Endothelial cell (in vitro differentiated cells): ENCODE measurements around the gene ATP13A2. TPM values are rescaled to one million over a fixed set of nuclear protein-coding genes. Genes with fewer than 3 reads are reported as not detected.

Experiments
- DNase-seq: peaks from one replicate; pipeline ENCODE4 v3.0.0; 2021; ENCODE audit warnings: low spot score
- H3K27ac Mint-ChIP-seq: one replicate; pipeline ENCODE4 v1.8.0; 2021; ENCODE audit warnings: mixed read lengths, inconsistent platforms; ENCODE audit not compliant: unreplicated experiment
- H3K27me3 Mint-ChIP-seq: one replicate; pipeline ENCODE4 v1.8.0; 2021; ENCODE audit warnings: mild to moderate bottlenecking, moderate library complexity, mixed read lengths, inconsistent platforms; ENCODE audit not compliant: unreplicated experiment
- H3K36me3 Mint-ChIP-seq: one replicate; pipeline ENCODE4 v1.8.0; 2021; ENCODE audit warnings: mild to moderate bottlenecking, low read depth, mixed read lengths, inconsistent platforms; ENCODE audit not compliant: unreplicated experiment
- H3K4me1 Mint-ChIP-seq: one replicate; pipeline ENCODE4 v1.8.0; 2021; ENCODE audit warnings: mild to moderate bottlenecking, mixed read lengths, inconsistent platforms; ENCODE audit not compliant: unreplicated experiment
- H3K4me3 Mint-ChIP-seq: one replicate; pipeline ENCODE4 v1.8.0; 2021; ENCODE audit warnings: mild to moderate bottlenecking, mixed read lengths, inconsistent platforms; ENCODE audit not compliant: unreplicated experiment
- H3K9me3 Mint-ChIP-seq: one replicate; pipeline ENCODE4 v1.8.0; 2021; ENCODE audit warnings: mixed read lengths, inconsistent platforms; ENCODE audit not compliant: unreplicated experiment
- total RNA-seq: library from RNA; stranded (reverse); fragmentation: NEBNext Ultra II Directional; extraction: Animal tissue kit (Norgen Biotek cat#: 25700); gene quantifications from one replicate; pipeline ENCODE4 v1.2.1, GENCODE V29; 2021; ENCODE audit not compliant: unreplicated experiment
- TF ChIP-seq, protein P1 (sequence below): fragments of 200-600 bp; sonication (generic); IDR thresholded peaks from one replicate; pipeline ENCODE4 v1.5.0; 2021; ENCODE audit warnings: antibody characterized with exemption; ENCODE audit not compliant: unreplicated experiment

Gene ATP13A2
- total RNA-seq, 1 donor from 2014 or later, result 55.6 TPM

DNA sequence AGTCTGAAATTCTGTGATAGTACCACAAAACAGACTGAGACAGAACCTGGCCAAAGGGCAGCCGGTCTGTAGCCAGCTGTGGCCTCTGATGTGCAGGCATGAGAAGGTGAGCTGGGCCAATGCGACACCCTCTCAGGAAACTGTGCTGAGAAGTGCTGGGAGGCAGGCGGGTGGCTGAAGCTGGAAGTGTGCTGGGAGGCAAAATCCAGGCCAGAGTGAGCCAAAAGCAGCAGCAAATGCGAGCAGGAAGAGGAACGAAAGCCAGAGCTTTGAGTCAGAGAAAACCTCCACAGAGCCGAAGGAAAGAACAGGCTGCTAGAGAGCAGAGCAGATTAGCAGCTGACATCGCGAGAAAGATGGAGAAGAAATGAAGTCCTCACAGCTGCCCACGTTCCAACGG, 10.2 kb upstream of the ATP13A2 start:
- TF ChIP-seq, protein P1, sequence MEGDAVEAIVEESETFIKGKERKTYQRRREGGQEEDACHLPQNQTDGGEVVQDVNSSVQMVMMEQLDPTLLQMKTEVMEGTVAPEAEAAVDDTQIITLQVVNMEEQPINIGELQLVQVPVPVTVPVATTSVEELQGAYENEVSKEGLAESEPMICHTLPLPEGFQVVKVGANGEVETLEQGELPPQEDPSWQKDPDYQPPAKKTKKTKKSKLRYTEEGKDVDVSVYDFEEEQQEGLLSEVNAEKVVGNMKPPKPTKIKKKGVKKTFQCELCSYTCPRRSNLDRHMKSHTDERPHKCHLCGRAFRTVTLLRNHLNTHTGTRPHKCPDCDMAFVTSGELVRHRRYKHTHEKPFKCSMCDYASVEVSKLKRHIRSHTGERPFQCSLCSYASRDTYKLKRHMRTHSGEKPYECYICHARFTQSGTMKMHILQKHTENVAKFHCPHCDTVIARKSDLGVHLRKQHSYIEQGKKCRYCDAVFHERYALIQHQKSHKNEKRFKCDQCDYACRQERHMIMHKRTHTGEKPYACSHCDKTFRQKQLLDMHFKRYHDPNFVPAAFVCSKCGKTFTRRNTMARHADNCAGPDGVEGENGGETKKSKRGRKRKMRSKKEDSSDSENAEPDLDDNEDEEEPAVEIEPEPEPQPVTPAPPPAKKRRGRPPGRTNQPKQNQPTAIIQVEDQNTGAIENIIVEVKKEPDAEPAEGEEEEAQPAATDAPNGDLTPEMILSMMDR, result no peak
- Mint-ChIP-seq H3K27me3 (peaks cover 5% of the 10 kb centered on the region), H3K9me3 (no peaks in the 10 kb centered on the region), H3K4me1 (no peaks in the 10 kb centered on the region), H3K36me3 (peaks cover 43% of the 10 kb centered on the region), H3K27ac (no peak overlapping the region), H3K4me3 (no peak overlapping the region)
- DNase-seq, result no peak

DNA sequence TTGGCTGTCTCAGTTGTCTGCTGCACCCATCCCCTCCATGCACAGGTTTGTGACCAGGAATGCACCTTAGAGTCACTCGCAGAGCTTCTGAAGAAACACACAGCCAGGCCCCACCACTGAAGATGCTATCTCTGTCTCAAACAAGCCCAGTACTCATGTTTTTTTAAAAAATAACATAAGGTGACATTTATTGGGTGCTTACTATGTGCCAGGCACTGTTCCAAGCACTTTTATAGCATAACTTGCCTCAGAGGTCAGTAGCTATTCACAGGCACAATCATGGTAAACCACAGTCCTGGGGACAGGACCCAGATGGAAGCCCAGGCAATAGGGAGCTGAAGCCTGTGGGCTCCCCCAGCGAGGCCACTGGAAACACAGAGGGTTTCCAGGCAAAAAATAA, 8.8 kb upstream of the ATP13A2 start:
- Mint-ChIP-seq H3K9me3 (no peaks in the 10 kb centered on the region), H3K27me3 (peaks cover 5% of the 10 kb centered on the region), H3K36me3 (peaks cover 42% of the 10 kb centered on the region), H3K27ac (no peak overlapping the region), H3K4me3 (no peak overlapping the region), H3K4me1 (no peaks in the 10 kb centered on the region)
- DNase-seq, result no peak
- TF ChIP-seq, protein P1, result no peak

DNA sequence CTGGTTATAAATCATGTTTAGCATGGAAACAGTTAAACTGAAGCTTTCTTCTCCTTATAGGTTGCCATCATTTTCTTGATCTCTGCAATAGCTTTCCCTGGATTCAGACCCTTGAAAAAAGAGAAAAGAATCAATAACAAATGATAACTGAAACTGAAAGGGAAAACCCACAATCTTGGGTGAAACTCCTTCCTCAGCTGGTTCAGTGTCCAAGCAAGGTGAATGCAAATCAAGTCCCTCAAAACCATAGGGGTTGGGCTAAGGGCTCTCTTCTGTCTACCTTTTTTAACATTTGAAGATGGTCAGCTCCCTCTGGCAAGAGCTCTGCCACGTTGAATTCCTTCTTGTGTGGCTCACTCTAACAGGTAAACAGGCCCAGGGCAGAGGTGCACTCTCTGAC, 7.1 kb upstream of the ATP13A2 start:
- Mint-ChIP-seq H3K4me3 (peak overlapping the region; percentile 47), H3K36me3 (peaks cover 37% of the 10 kb centered on the region), H3K4me1 (no peaks in the 10 kb centered on the region), H3K27me3 (peaks cover 5% of the 10 kb centered on the region), H3K9me3 (no peaks in the 10 kb centered on the region), H3K27ac (no peak overlapping the region)
- TF ChIP-seq, protein P1, result no peak
- DNase-seq, result no peak

DNA sequence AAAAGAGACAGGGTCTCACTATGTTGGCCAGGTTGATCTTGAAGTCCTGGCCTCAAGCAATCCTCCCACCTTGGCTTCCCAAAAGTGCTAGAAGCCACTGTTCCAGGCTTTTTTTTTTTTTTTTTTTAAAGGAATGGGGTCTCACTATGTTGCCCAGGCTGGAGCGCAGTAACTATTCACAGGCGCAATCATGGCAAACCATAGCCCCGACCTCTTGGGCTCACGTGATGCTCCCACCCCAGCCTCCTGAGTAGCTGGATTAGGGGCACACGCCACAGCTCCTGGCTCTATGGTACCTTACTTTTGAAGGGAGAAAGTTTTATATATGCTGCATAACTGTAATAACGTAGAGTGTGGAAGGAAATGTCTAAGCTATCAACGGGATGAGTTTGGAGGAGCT, 5.7 kb upstream of the ATP13A2 start:
- Mint-ChIP-seq H3K36me3 (peaks cover 31% of the 10 kb centered on the region), H3K4me3 (no peak overlapping the region), H3K9me3 (no peaks in the 10 kb centered on the region), H3K27me3 (peaks cover 10% of the 10 kb centered on the region), H3K4me1 (no peaks in the 10 kb centered on the region), H3K27ac (no peak overlapping the region)
- TF ChIP-seq, protein P1, result no peak
- DNase-seq, result no peak

DNA sequence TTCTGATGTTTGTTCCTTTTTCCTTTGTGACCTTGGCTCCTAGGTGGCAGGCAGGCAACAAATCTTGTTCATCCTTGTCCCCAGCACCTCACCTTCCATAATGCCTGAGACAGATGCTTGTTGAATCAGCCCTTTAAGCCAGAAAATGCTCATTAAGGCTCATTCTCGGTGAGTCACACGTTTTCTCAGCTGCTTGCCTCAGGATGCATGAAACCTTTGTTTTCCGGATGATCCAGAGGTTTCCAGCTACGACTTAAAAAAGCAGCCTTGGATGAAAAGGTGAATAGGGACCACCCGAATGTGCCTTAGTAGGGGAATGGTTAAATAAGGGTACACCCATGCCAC, 4.6 kb upstream of the ATP13A2 start:
- H3K27me3 Mint-ChIP-seq, result peaks cover 10% of the 10 kb centered on the region
- no peaks in the 10 kb centered on the region for H3K4me1 Mint-ChIP-seq
- no peaks in the 10 kb centered on the region for H3K9me3 Mint-ChIP-seq
- no peak overlapping the region for H3K4me3 Mint-ChIP-seq
- no peak for DNase-seq
- peaks cover 28% of the 10 kb centered on the region for H3K36me3 Mint-ChIP-seq
- no peak overlapping the region for H3K27ac Mint-ChIP-seq
- TF ChIP-seq, protein P1, result no peak
